SK-N-SH (cell line): ENCODE measurements around the gene CRTC3. TPM values are rescaled to one million over a fixed set of nuclear protein-coding genes. Genes with fewer than 3 reads are reported as not detected.

Source experiments
- CTCF ChIA-PET: fragments of 300-600, 350-600 bp; formaldehyde crosslinking; extraction: SDS; loops from one replicate; lab custom pipeline; 2021; lab: Yijun Ruan, JAX
- POLR2A ChIA-PET: fragments of 350-600 bp; sonication (Branson Sonifier 250); formaldehyde crosslinking; extraction: SDS; loops from one replicate; lab custom pipeline; 2020; ENCODE audit warnings: antibody characterized with exemption, inconsistent platforms; lab: Yijun Ruan, JAX
- DNase-seq: peaks from one replicate; pipeline ENCODE4 v3.0.0; 2012
- H2AFZ ChIP-seq: fragments of 200-600 bp; sonication (generic); 2 replicates; pipeline ENCODE4 v1.8.1; 2016; ENCODE audit warnings: antibody characterized with exemption, mild to moderate bottlenecking, low read depth
- H3F3A ChIP-seq: fragments of 200-600 bp; sonication (generic); replicated peaks from 2 replicates; pipeline ENCODE3; 2016; ENCODE audit warnings: antibody characterized with exemption, mild to moderate bottlenecking; ENCODE audit not compliant: insufficient read depth
- H3K27ac ChIP-seq, 2 experiments: fragments of 200-500 bp in 1 of 2; fragments of 200-600 bp in 1 of 2; sonication (Bioruptor generic) in 1 of 2; sonication (generic), shearing (Covaris generic) in 1 of 2; 2 replicates each; pipeline versions ENCODE4 v1.5.1 to v1.6.1; 2014 to 2016; ENCODE audit warnings: low read depth in 2 of 2, inconsistent platforms in 1 of 2, low read length in 1 of 2, mild to moderate bottlenecking in 1 of 2, mixed read lengths in 1 of 2
- H3K27me3 ChIP-seq: fragments of 200-600 bp; sonication (generic), shearing (Covaris generic); 2 replicates; pipeline ENCODE4 v1.6.1; 2016; ENCODE audit warnings: mixed run types; ENCODE audit not compliant: insufficient read depth
- H3K36me3 ChIP-seq, 2 experiments: fragments of 200-500 bp in 1 of 2; fragments of 200-600 bp in 1 of 2; sonication (Bioruptor generic) in 1 of 2; sonication (generic) in 1 of 2; replicated peaks in 1 of 2; 2 replicates each; pipeline versions ENCODE3 to v1.5.1; 2014 to 2016; ENCODE audit warnings: low read length in 1 of 2, mild to moderate bottlenecking in 1 of 2; ENCODE audit not compliant: insufficient read depth in 2 of 2, control insufficient read depth in 1 of 2
- H3K4me1 ChIP-seq, 2 experiments: fragments of 200-500 bp in 1 of 2; fragments of 200-600 bp in 1 of 2; sonication (Bioruptor generic) in 1 of 2; sonication (generic), shearing (Covaris generic) in 1 of 2; 2 replicates each; pipeline versions ENCODE4 v1.5.1 to v1.6.1; 2014 to 2016; ENCODE audit warnings: low read depth in 1 of 2, low read length in 1 of 2, mixed run types in 1 of 2; ENCODE audit not compliant: insufficient read depth in 2 of 2, control insufficient read depth in 1 of 2
- H3K4me2 ChIP-seq: fragments of 200-600 bp; sonication (generic), shearing (Covaris generic); 2 replicates; pipeline ENCODE4 v1.6.1; 2017; ENCODE audit warnings: mixed run types
- H3K4me3 ChIP-seq, 2 experiments: fragments of 200-500 bp in 1 of 2; fragments of 200-600 bp in 1 of 2; sonication (Bioruptor generic) in 1 of 2; sonication (generic), shearing (Covaris generic) in 1 of 2; 2 replicates each; pipeline versions ENCODE4 v1.5.1 to v1.8.1; 2014 to 2016; ENCODE audit warnings: low read depth in 2 of 2, inconsistent platforms in 1 of 2, low read length in 1 of 2, mild to moderate bottlenecking in 1 of 2, mixed read lengths in 1 of 2, moderate library complexity in 1 of 2
- H3K79me2 ChIP-seq: fragments of 200-600 bp; sonication (generic); 2 replicates; pipeline ENCODE4 v1.8.1; 2017; ENCODE audit warnings: mild to moderate bottlenecking; ENCODE audit not compliant: insufficient read depth
- H3K9ac ChIP-seq: fragments of 200-600 bp; sonication (generic); 2 replicates; pipeline ENCODE4 v1.6.1; 2017; ENCODE audit warnings: mixed run types
- H3K9me2 ChIP-seq: fragments of 200-600 bp; sonication (generic); 2 replicates; pipeline ENCODE4 v1.6.1; 2017; ENCODE audit warnings: mixed run types
- H3K9me3 ChIP-seq: fragments of 200-600 bp; sonication (generic); 2 replicates; pipeline ENCODE4 v1.6.1; 2017; ENCODE audit warnings: mixed run types, mild to moderate bottlenecking, moderate library complexity
- H4K20me1 ChIP-seq: fragments of 200-600 bp; sonication (generic); 2 replicates; pipeline ENCODE4 v1.6.1; 2017; ENCODE audit warnings: mild to moderate bottlenecking, mixed run types; ENCODE audit not compliant: insufficient read depth
- EZH2phosphoT487 ChIP-seq: fragments of 200-600 bp; sonication (generic); IDR thresholded peaks from 2 replicates; pipeline ENCODE4 v1.6.1; 2017; ENCODE audit warnings: low read depth, mixed run types, mild to moderate bottlenecking, antibody characterized with exemption, moderate library complexity, borderline replicate concordance
- FOSL2 ChIP-seq: IDR thresholded peaks from 2 replicates; pipeline ENCODE4 v1.4.0; 2012; ENCODE audit warnings: low read depth, mild to moderate bottlenecking, moderate library complexity, borderline replicate concordance
- FOXJ3 ChIP-seq: sonication (generic); formaldehyde crosslinking; IDR thresholded peaks from 2 replicates; pipeline ENCODE4 v1.5.1; 2020; ENCODE audit warnings: mild to moderate bottlenecking, missing genetic modification reagents
- FOXM1 ChIP-seq: IDR thresholded peaks from 2 replicates; pipeline ENCODE4 v1.4.0; 2012; ENCODE audit warnings: low read depth, mild to moderate bottlenecking
- GATA2 ChIP-seq: sonication (generic); formaldehyde crosslinking; IDR thresholded peaks from 2 replicates; pipeline ENCODE4 v1.5.0; 2020; ENCODE audit warnings: mild to moderate bottlenecking, missing genetic modification reagents
- JUND ChIP-seq: IDR thresholded peaks from 2 replicates; pipeline ENCODE4 v1.4.0; 2012
- NFIC ChIP-seq: IDR thresholded peaks from 2 replicates; pipeline ENCODE4 v1.4.0; 2012; ENCODE audit warnings: borderline replicate concordance
- NRF1 ChIP-seq: IDR thresholded peaks from 2 replicates; pipeline ENCODE4 v1.6.1; 2012; ENCODE audit warnings: low read depth, mild to moderate bottlenecking, low read length
- POLR2AphosphoS5 ChIP-seq: IDR thresholded peaks from 2 replicates; pipeline ENCODE4 v1.6.1; 2012; ENCODE audit warnings: low read depth, low read length
- RAD21 ChIP-seq: IDR thresholded peaks from 2 replicates; pipeline ENCODE4 v1.6.1; 2012; ENCODE audit warnings: mild to moderate bottlenecking, low read length
- RCOR1 ChIP-seq: fragments of 150-350 bp; IDR thresholded peaks from 2 replicates; pipeline ENCODE4 v1.6.1; 2017; ENCODE audit warnings: antibody characterized with exemption, low read length
- RFX5 ChIP-seq: IDR thresholded peaks from 2 replicates; pipeline ENCODE4 v1.6.1; 2012; ENCODE audit warnings: mild to moderate bottlenecking, improper control_type of control experiment, low read length
- TAF1 ChIP-seq: IDR thresholded peaks from 2 replicates; pipeline ENCODE4 v1.6.1; 2012; ENCODE audit warnings: low read depth, mild to moderate bottlenecking, low read length, moderate library complexity, borderline replicate concordance
- TEAD4 ChIP-seq: IDR thresholded peaks from 2 replicates; pipeline ENCODE4 v1.4.0; 2012; ENCODE audit warnings: mild to moderate bottlenecking, borderline replicate concordance; ENCODE audit not compliant: insufficient read depth
- WGBS: methylation state at CpG from one replicate; pipeline ENCODE4 v1.1.6; 2017; ENCODE audit warnings: low lambda C conversion rate; 5-methylcytosine and 5-hydroxymethylcytosine counted together
- polyA plus RNA-seq, 3 experiments: library from polyadenylated mRNA; depleted of rRNA; stranded (reverse); fragments of >200 nt; gene quantifications; 2 replicates each; pipeline ENCODE4 v1.2.3, GENCODE V29; 2012
- TF ChIP-seq, protein P1 (sequence below): IDR thresholded peaks from 2 replicates; pipeline ENCODE4 v1.6.1; 2012; ENCODE audit warnings: mild to moderate bottlenecking, low read depth, low read length, moderate library complexity
- TF ChIP-seq, protein P2 (sequence below): fragments of 150-350 bp; IDR thresholded peaks from 2 replicates; pipeline ENCODE4 v1.6.1; 2017; ENCODE audit warnings: antibody characterized with exemption, low read length, low read depth, borderline replicate concordance
- TF ChIP-seq, protein P3 (sequence below): IDR thresholded peaks from 2 replicates; pipeline ENCODE4; 2012
- TF ChIP-seq, protein P4 (sequence below): IDR thresholded peaks from 2 replicates; pipeline ENCODE4 v1.4.0; 2012; ENCODE audit warnings: low read depth, borderline replicate concordance

The CRTC3 gene
- polyA plus RNA-seq, 1 of the 3 experiments (the other 2 are of a cell fraction), result 16.7 TPM

DNA sequence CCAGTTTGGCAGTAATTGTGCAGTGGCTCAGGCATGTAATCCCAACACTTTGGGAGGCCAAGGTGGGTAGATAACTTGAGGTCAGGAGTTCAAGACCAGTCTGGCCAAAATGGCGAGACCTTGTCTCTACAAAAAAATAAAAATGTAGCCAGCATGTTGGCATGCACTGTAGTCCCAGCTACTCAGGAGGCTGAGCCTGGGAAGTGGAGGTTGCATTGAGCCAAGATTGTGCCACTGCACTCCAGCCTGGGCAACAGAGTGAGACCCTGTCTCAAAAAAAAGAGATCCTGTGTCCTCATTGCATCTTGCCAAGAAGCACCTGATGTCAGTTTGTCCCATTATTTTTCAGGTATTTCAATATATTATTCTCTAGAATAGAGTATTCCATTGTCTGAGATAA, 61.8 kb downstream of the CRTC3 start:
- ChIA-PET CTCF (interaction anchor here (1.3 to 1.4 kb wide), 2 partner anchors 109 to 294 kb away, joined by 3 read pairs; no protein-coding TSS in a partner anchor), POLR2A (no interaction called here)
- H3K79me2 ChIP-seq, result peaks cover 36% of the 10 kb centered on the region
- H4K20me1 ChIP-seq, result peaks cover 4% of the 10 kb centered on the region; the same call in 1 of the 2 replicates
- H3K27ac ChIP-seq, result no peak overlapping the region
- no peak overlapping the region for H2AFZ ChIP-seq
- H3K9ac ChIP-seq, result no peak overlapping the region
- no peaks in the 10 kb centered on the region for H3F3A ChIP-seq
- H3K4me3 ChIP-seq, result no peak overlapping the region
- H3K36me3 ChIP-seq, result peaks cover 0 to 8% of the 10 kb centered on the region in 2 experiments
- no peak overlapping the region for H3K4me2 ChIP-seq
- DNase-seq, result no peak
- no peaks in the 10 kb centered on the region for H3K9me2 ChIP-seq
- H3K9me3 ChIP-seq, result no peaks in the 10 kb centered on the region
- 89% methylated on average over 1 of the region's 1 CpG for WGBS
- H3K4me1 ChIP-seq, result peaks cover 0 to 12% of the 10 kb centered on the region in 2 experiments; a peak in 1 of 4 replicates
- no peak for TF ChIP-seq EZH2phosphoT487
- no peak for TF ChIP-seq RAD21
- no peak for TF ChIP-seq JUND
- no peak for TF ChIP-seq TAF1
- TF ChIP-seq FOXJ3, result no peak
- TF ChIP-seq, protein P1, sequence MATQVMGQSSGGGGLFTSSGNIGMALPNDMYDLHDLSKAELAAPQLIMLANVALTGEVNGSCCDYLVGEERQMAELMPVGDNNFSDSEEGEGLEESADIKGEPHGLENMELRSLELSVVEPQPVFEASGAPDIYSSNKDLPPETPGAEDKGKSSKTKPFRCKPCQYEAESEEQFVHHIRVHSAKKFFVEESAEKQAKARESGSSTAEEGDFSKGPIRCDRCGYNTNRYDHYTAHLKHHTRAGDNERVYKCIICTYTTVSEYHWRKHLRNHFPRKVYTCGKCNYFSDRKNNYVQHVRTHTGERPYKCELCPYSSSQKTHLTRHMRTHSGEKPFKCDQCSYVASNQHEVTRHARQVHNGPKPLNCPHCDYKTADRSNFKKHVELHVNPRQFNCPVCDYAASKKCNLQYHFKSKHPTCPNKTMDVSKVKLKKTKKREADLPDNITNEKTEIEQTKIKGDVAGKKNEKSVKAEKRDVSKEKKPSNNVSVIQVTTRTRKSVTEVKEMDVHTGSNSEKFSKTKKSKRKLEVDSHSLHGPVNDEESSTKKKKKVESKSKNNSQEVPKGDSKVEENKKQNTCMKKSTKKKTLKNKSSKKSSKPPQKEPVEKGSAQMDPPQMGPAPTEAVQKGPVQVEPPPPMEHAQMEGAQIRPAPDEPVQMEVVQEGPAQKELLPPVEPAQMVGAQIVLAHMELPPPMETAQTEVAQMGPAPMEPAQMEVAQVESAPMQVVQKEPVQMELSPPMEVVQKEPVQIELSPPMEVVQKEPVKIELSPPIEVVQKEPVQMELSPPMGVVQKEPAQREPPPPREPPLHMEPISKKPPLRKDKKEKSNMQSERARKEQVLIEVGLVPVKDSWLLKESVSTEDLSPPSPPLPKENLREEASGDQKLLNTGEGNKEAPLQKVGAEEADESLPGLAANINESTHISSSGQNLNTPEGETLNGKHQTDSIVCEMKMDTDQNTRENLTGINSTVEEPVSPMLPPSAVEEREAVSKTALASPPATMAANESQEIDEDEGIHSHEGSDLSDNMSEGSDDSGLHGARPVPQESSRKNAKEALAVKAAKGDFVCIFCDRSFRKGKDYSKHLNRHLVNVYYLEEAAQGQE, result no peak
- TF ChIP-seq, protein P2, sequence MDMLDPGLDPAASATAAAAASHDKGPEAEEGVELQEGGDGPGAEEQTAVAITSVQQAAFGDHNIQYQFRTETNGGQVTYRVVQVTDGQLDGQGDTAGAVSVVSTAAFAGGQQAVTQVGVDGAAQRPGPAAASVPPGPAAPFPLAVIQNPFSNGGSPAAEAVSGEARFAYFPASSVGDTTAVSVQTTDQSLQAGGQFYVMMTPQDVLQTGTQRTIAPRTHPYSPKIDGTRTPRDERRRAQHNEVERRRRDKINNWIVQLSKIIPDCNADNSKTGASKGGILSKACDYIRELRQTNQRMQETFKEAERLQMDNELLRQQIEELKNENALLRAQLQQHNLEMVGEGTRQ, result no peak
- TF ChIP-seq GATA2 (CRISPR knock-in tag), result no peak
- TF ChIP-seq RCOR1, result no peak
- TF ChIP-seq NFIC, result no peak
- TF ChIP-seq FOXM1, result no peak
- TF ChIP-seq, protein P3, sequence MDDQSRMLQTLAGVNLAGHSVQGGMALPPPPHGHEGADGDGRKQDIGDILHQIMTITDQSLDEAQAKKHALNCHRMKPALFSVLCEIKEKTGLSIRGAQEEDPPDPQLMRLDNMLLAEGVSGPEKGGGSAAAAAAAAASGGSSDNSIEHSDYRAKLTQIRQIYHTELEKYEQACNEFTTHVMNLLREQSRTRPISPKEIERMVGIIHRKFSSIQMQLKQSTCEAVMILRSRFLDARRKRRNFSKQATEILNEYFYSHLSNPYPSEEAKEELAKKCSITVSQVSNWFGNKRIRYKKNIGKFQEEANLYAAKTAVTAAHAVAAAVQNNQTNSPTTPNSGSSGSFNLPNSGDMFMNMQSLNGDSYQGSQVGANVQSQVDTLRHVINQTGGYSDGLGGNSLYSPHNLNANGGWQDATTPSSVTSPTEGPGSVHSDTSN, result no peak
- TF ChIP-seq, protein P4, sequence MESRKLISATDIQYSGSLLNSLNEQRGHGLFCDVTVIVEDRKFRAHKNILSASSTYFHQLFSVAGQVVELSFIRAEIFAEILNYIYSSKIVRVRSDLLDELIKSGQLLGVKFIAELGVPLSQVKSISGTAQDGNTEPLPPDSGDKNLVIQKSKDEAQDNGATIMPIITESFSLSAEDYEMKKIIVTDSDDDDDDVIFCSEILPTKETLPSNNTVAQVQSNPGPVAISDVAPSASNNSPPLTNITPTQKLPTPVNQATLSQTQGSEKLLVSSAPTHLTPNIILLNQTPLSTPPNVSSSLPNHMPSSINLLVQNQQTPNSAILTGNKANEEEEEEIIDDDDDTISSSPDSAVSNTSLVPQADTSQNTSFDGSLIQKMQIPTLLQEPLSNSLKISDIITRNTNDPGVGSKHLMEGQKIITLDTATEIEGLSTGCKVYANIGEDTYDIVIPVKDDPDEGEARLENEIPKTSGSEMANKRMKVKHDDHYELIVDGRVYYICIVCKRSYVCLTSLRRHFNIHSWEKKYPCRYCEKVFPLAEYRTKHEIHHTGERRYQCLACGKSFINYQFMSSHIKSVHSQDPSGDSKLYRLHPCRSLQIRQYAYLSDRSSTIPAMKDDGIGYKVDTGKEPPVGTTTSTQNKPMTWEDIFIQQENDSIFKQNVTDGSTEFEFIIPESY, result no peak
- TF ChIP-seq FOSL2, result no peak
- TF ChIP-seq NRF1, result no peak
- no peak for TF ChIP-seq POLR2AphosphoS5
- TF ChIP-seq RFX5, result no peak
- no peak for TF ChIP-seq TEAD4
- H3K27me3 ChIP-seq, result no peaks in the 10 kb centered on the region
